ENCODE measurements around the gene FMOD.

DNA sequence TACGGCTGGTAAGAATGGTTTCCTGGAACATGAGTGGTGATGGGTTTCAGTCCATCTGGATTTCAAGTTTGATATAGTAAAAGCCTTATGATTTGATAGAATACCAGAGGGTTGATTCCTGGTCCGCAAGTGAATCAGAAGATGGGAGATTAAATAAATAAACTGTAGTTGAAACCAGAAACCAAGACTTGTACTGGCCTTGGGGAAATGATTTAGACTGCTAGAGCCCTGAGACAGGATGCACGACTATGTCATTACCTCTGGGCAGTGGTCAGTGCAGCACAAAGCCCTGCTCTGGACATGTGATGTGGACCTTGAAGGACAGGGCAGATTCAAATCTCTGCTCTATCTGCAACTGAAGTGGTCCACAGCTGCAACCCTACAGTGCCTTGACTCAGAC is 15.6 kb upstream of the FMOD start:
- TF ChIP-seq, protein P1, sequence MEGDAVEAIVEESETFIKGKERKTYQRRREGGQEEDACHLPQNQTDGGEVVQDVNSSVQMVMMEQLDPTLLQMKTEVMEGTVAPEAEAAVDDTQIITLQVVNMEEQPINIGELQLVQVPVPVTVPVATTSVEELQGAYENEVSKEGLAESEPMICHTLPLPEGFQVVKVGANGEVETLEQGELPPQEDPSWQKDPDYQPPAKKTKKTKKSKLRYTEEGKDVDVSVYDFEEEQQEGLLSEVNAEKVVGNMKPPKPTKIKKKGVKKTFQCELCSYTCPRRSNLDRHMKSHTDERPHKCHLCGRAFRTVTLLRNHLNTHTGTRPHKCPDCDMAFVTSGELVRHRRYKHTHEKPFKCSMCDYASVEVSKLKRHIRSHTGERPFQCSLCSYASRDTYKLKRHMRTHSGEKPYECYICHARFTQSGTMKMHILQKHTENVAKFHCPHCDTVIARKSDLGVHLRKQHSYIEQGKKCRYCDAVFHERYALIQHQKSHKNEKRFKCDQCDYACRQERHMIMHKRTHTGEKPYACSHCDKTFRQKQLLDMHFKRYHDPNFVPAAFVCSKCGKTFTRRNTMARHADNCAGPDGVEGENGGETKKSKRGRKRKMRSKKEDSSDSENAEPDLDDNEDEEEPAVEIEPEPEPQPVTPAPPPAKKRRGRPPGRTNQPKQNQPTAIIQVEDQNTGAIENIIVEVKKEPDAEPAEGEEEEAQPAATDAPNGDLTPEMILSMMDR (conservative IDR thresholded peaks at IDR 0.05; ENCODE audit: low read length), result no peak
- no peak for TF ChIP-seq EZH2phosphoT487 (IDR thresholded peaks at IDR 0.05; ENCODE audit: borderline replicate concordance, low read depth, low read length)

All from OCI-LY7 (cell line).